Calu3 (cell line): ENCODE measurements around the gene ZFYVE26. TPM values are rescaled to one million over a fixed set of nuclear protein-coding genes. Genes with fewer than 3 reads are reported as not detected.

Source experiments
- BruUV-seq: library from RNA; stranded (reverse); fragments of 400-500 nt; replicated peaks from 2 replicates; lab custom pipeline; 2021; lab: Mats Ljungman, UMichigan
- CTCF ChIA-PET: fragments of 300-600 bp; sonication (Branson Sonifier 250); formaldehyde crosslinking; loops from one replicate; lab custom pipeline; 2022; ENCODE audit warnings: antibody characterized with exemption; lab: Charles Lee
- DNase-seq: peaks from one replicate; pipeline ENCODE4 v3.0.0; 2022
- H3K27ac Mint-ChIP-seq: one replicate; pipeline ENCODE4 v1.8.0; 2022; ENCODE audit warnings: mixed read lengths; ENCODE audit not compliant: unreplicated experiment
- H3K27me3 Mint-ChIP-seq: one replicate; pipeline ENCODE4 v1.8.0; 2022; ENCODE audit warnings: mixed read lengths; ENCODE audit not compliant: unreplicated experiment
- H3K36me3 Mint-ChIP-seq: one replicate; pipeline ENCODE4 v1.8.0; 2022; ENCODE audit warnings: mild to moderate bottlenecking, moderate library complexity, mixed read lengths; ENCODE audit not compliant: insufficient read depth, unreplicated experiment
- H3K4me1 Mint-ChIP-seq: one replicate; pipeline ENCODE4 v1.8.0; 2022; ENCODE audit warnings: mild to moderate bottlenecking, low read depth, mixed read lengths; ENCODE audit not compliant: unreplicated experiment
- H3K4me3 Mint-ChIP-seq: one replicate; pipeline ENCODE4 v1.8.0; 2022; ENCODE audit warnings: mild to moderate bottlenecking, low read depth, moderate library complexity, mixed read lengths; ENCODE audit not compliant: unreplicated experiment
- H3K9me3 Mint-ChIP-seq: one replicate; pipeline ENCODE4 v1.8.0; 2022; ENCODE audit warnings: low read depth, mixed read lengths; ENCODE audit not compliant: unreplicated experiment
- CTCF ChIP-seq: fragments of 200-600 bp; IDR thresholded peaks from one replicate; pipeline ENCODE4 v1.8.0; 2022; ENCODE audit warnings: antibody characterized with exemption; ENCODE audit not compliant: unreplicated experiment
- intact Hi-C: fragments of 100-400 bp; cut with micrococcal nuclease; formaldehyde crosslinking; loops from one replicate; pipeline ENCODE4 v1.10.0; 2022; ENCODE audit not compliant: unreplicated experiment
- total RNA-seq: library from RNA; stranded (reverse); gene quantifications from 2 replicates; pipeline ENCODE4 v1.2.3, GENCODE V29; 2022

ZFYVE26 gene
- total RNA-seq, 1 experiment from 2014 or later = 19.9 TPM

GRCh38 chr14:67778792-67779191 lies 37.6 kb downstream of the ZFYVE26 start:
- CTCF ChIA-PET = no interaction called here
- no peak for TF ChIP-seq CTCF
- H3K4me3 Mint-ChIP-seq = no peak overlapping the region
- H3K9me3 Mint-ChIP-seq = no peaks in the 10 kb centered on the region
- H3K4me1 Mint-ChIP-seq = no peaks in the 10 kb centered on the region
- no peak overlapping the region for H3K27ac Mint-ChIP-seq
- no peaks in the 10 kb centered on the region for H3K27me3 Mint-ChIP-seq
- DNase-seq = no peak
- peaks cover 13% of the 10 kb centered on the region for H3K36me3 Mint-ChIP-seq
- BruUV-seq = no TSS peak
- intact Hi-C loops = no loop called here

- intact Hi-C loops = no loop called here
- TF ChIP-seq CTCF = no peak
- no peak for DNase-seq
- no peaks in the 10 kb centered on the region for H3K27me3 Mint-ChIP-seq
- H3K9me3 Mint-ChIP-seq = no peaks in the 10 kb centered on the region
- peaks cover 13% of the 10 kb centered on the region for H3K36me3 Mint-ChIP-seq
- no peak overlapping the region for H3K4me3 Mint-ChIP-seq
- no peaks in the 10 kb centered on the region for H3K4me1 Mint-ChIP-seq
- CTCF ChIA-PET = no interaction called here
- no TSS peak for BruUV-seq
- H3K27ac Mint-ChIP-seq = no peak overlapping the region
Measured at GRCh38 chr14:67776653-67777322, 39.6 kb downstream of the ZFYVE26 start.

GRCh38 chr14:67773844-67774377 lies 42.5 kb downstream of the ZFYVE26 start:
- DNase-seq = no peak
- Mint-ChIP-seq H3K27me3 (no peaks in the 10 kb centered on the region), H3K4me1 (no peaks in the 10 kb centered on the region), H3K4me3 (no peak overlapping the region), H3K27ac (no peak overlapping the region), H3K9me3 (no peaks in the 10 kb centered on the region), H3K36me3 (peaks cover 7% of the 10 kb centered on the region)
- no peak for TF ChIP-seq CTCF
- intact Hi-C loops = no loop called here
- CTCF ChIA-PET = no interaction called here
- BruUV-seq = no TSS peak

- intact Hi-C loops = loop anchor here (10.0 kb wide), 1 partner anchor 93 kb away; the partner anchor contains the start of gene VTI1B
- Mint-ChIP-seq H3K4me1 (peaks cover 25% of the 10 kb centered on the region), H3K4me3 (no peak overlapping the region), H3K36me3 (peaks cover 5% of the 10 kb centered on the region), H3K9me3 (no peaks in the 10 kb centered on the region), H3K27me3 (no peaks in the 10 kb centered on the region), H3K27ac (no peak overlapping the region)
- TF ChIP-seq CTCF = no peak
- BruUV-seq = no TSS peak
- CTCF ChIA-PET = no interaction called here
- DNase-seq = no peak
Measured at GRCh38 chr14:67768219-67768618, 48.2 kb downstream of the ZFYVE26 start.
